Globus pallidus (tissue), 1 donor: ENCODE data around the gene GPR157.

Experiments
- DNase-seq: peaks from one replicate; pipeline ENCODE4 v3.0.0-alpha.2; 2015; ENCODE audit warnings: low spot score

The GPR157 gene

GRCh38 chr1:9061252-9061960, 67.5 kb downstream of the GPR157 start:
- DNase-seq: no peak

DNA sequence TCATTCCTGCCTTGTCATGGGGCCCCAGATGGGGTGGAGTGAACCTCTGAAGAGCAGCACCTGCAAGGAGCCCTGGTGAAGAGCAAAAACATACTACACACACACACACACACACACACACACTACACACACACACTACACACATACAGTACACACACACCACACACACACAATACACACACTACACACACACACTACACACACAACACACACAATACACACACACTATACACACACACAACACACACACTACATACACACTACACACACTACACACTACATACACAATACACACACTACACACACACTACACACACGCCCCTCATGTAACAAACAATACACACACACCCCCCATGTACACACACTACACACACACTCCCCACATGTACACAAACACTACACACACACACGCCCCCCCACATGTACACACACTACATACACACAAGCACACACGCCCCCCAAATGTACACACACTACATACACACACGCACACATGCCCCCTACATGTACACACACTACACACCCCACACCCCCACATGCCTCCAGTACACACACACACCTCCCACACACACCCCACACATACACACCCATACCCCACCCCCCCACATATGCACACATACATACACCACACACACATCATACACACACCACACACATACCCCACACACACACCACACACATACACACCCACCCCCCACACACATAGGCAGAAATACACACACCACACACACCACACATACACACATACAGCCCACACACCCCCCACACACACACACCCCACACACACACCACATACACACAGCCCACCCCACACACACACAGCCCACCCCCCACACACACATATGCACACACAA, 68.8 kb downstream of the GPR157 start:
- no peak for DNase-seq

GRCh38 chr1:9058465-9058864, 70.4 kb downstream of the GPR157 start:
- no peak for DNase-seq

- no peak for DNase-seq
Observed at GRCh38 chr1:9057851-9058250, 71.1 kb downstream of the GPR157 start.

DNA sequence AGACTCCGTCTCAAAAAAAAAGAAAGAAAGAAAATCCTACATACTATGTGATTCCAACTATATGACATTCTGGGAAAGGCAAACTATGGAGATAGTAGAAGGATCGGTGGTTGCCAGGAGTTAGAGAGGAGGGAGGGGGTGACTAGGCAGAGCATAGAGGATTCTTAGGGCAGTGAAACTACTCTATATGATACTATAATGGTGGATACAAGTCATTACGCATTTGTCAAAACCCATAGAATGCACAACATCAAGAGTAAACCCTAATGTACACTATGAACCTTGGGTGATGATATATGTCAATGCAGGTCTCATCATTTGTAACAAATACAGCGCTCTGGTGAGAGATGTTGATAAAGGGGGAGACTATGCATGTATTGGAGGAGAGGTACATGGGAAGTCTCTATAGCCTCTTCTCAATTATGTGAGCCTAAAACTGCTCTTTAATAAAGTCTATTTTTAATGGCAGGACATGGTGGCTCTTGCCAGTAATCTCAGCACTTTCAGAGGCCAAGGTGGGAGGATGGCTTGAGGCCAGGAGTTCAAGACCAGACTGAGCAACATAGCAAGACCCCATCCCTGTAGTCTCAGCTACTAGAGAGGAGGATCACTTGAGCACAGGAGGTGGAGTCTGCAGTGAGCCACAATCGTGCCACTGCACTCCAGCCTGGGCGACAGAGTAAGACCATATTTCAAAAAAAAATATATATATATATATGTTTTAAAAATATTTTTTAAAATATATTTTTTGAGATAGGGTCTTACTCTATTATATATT, 76.4 kb downstream of the GPR157 start:
- DNase-seq: no peak

DNA sequence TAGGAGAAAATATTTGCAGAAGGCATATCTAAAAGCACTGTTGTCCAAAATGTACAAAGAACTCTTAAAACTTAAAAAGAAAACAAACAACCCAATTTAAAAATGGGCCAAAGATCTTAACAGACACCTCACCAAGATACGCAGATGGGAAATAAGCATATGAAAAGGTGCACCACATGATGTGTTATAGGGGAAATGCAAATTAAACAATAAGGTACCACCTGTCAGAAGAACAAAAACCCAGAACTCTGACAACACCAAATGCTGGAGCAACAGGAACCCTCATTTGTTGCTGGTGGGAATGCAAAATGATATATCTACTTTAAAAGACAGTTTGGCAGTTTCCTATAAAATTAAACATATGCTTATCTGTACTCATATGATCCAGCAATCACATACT, 77.5 kb downstream of the GPR157 start:
- DNase-seq: no peak

GRCh38 chr1:9050803-9051202, 78.1 kb downstream of the GPR157 start:
- no peak for DNase-seq
